K562 (cell line): Measurements from ENCODE around the gene ZNF837. TPM values are rescaled to one million over a fixed set of nuclear protein-coding genes. Genes with fewer than 3 reads are reported as not detected.
A peak's percentile ranks its signal among the peaks of the same experiment; 100 is the strongest.

Source experiments
- ATF6 ChIP-seq: sonication (generic); formaldehyde crosslinking; IDR thresholded peaks from 2 replicates; pipeline ENCODE4 v1.4.0; 2020; ENCODE audit warnings: mild to moderate bottlenecking, missing genetic modification reagents
- BACH1 ChIP-seq: fragments of 200-800 bp; sonication (Bioruptor generic); IDR thresholded peaks from 2 replicates; pipeline ENCODE4 v1.6.1; 2016; ENCODE audit warnings: missing genetic modification characterization, missing compliant biosample characterization
- FOXP4 ChIP-seq: sonication (generic); formaldehyde crosslinking; IDR thresholded peaks from 2 replicates; pipeline ENCODE4 v1.8.0; 2022; ENCODE audit warnings: mild to moderate bottlenecking, missing genetic modification reagents, borderline replicate concordance
- KDM1A ChIP-seq, 2 experiments: fragments of 450-650 bp; IDR thresholded peaks; 2 replicates each; pipeline ENCODE4 v1.6.1; 2016; ENCODE audit warnings: mild to moderate bottlenecking in 2 of 2
- KLF13 ChIP-seq: fragments of 450-650 bp; IDR thresholded peaks from 2 replicates; pipeline ENCODE4 v1.6.1; 2016; ENCODE audit warnings: missing genetic modification characterization, low read depth, mild to moderate bottlenecking, missing compliant biosample characterization, moderate library complexity, borderline replicate concordance
- MTA1 ChIP-seq: fragments of 450-650 bp; IDR thresholded peaks from 2 replicates; pipeline ENCODE4 v1.6.1; 2017; ENCODE audit warnings: borderline replicate concordance
- NR2C1 ChIP-seq, 2 experiments: fragments of 450-650 bp; IDR thresholded peaks; 2 replicates each; pipeline ENCODE4 v1.6.1; 2017; ENCODE audit warnings: mild to moderate bottlenecking in 2 of 2, antibody characterized with exemption in 1 of 2, inconsistent platforms in 1 of 2, missing compliant biosample characterization in 1 of 2, missing genetic modification characterization in 1 of 2
- PHF8 ChIP-seq: fragments of 200-600 bp; sonication (generic); IDR thresholded peaks from 2 replicates; pipeline ENCODE4 v1.6.1; 2012; ENCODE audit warnings: mixed run types, mild to moderate bottlenecking, inconsistent platforms, low read length, moderate library complexity, borderline replicate concordance
- POLR3A ChIP-seq: IDR thresholded peaks from 2 replicates; pipeline ENCODE4 v1.6.1; 2011; ENCODE audit warnings: borderline replicate concordance, mild to moderate bottlenecking, moderate library complexity; ENCODE audit not compliant: insufficient read length, insufficient read depth; ENCODE audit errors: extremely low read depth
- RBM14 ChIP-seq: fragments of 200-400 bp; formaldehyde crosslinking; IDR thresholded peaks from 2 replicates; pipeline ENCODE4 v1.6.1; 2018; ENCODE audit warnings: low read depth, mild to moderate bottlenecking, low read length, moderate library complexity, borderline replicate concordance; ENCODE audit not compliant: insufficient read depth
- SREBF1 ChIP-seq: fragments of 150-350 bp; IDR thresholded peaks from 2 replicates; pipeline ENCODE4 v1.6.1; 2014; ENCODE audit warnings: antibody characterized with exemption, low read depth, low read length, borderline replicate concordance
- THRB ChIP-seq: fragments of 450-650 bp; formaldehyde crosslinking; conservative IDR thresholded peaks from 2 replicates; pipeline ENCODE4 v1.4.0; 2022; ENCODE audit warnings: mild to moderate bottlenecking, missing genetic modification characterization
- ZC3H4 ChIP-seq: sonication (generic); formaldehyde crosslinking; IDR thresholded peaks from 2 replicates; pipeline ENCODE4 v1.9.0; 2021; ENCODE audit warnings: missing genetic modification reagents, borderline replicate concordance
- ZFP30 ChIP-seq: fragments of 250-450 bp; sonication (Bioruptor Pico); IDR thresholded peaks from 2 replicates; pipeline ENCODE4 v1.8.0; 2022; ENCODE audit warnings: moderate library complexity, mild to moderate bottlenecking, inconsistent platforms, borderline replicate concordance
- ZFP36 ChIP-seq: fragments of 150-350 bp; IDR thresholded peaks from 2 replicates; pipeline ENCODE4 v1.6.1; 2018; ENCODE audit warnings: low read length, low read depth; ENCODE audit not compliant: partially characterized antibody
- ZNF140 ChIP-seq: fragments of 250-450 bp; sonication (Bioruptor Pico); IDR thresholded peaks from 2 replicates; pipeline ENCODE4 v1.8.0; 2021; ENCODE audit warnings: moderate library complexity, mild to moderate bottlenecking, inconsistent platforms
- ZNF239 ChIP-seq: fragments of 250-450 bp; sonication (Bioruptor Pico); IDR thresholded peaks from 2 replicates; pipeline ENCODE4 v1.4.0; 2020; ENCODE audit warnings: mild to moderate bottlenecking
- ZNF398 ChIP-seq: fragments of 250-450 bp; sonication (Bioruptor Pico); IDR thresholded peaks from 2 replicates; pipeline ENCODE4 v1.8.0; 2021; ENCODE audit warnings: moderate library complexity, mild to moderate bottlenecking, inconsistent platforms
- polyA plus RNA-seq, 8 experiments: library from polyadenylated mRNA; depleted of rRNA in 4 of 8; stranded (reverse) in 5 of 8; unstranded in 3 of 8; fragments of >200 nt; fragmentation: Nextera tagmentation in 2 of 8; fragmentation: Illumina TruSeq in 1 of 8; extraction: Ambion mirVana in 2 of 8; extraction: Trizol in 1 of 8; gene quantifications; 2 replicates each; pipeline versions ENCODE4 v1.2.1 to v1.2.3, GENCODE V29; 2011 to 2014; ENCODE audit warnings: inconsistent platforms in 1 of 8, missing spikeins in 1 of 8
- total RNA-seq, 7 experiments: library from RNA; depleted of rRNA in 6 of 7; stranded (reverse); fragments of >200 nt in 6 of 7; fragmentation: Illumina TruSeq in 2 of 7; extraction: Trizol in 2 of 7; gene quantifications; 2 replicates each; pipeline versions ENCODE4 v1.2.1 to v1.2.3, GENCODE V29; 2011 to 2021; ENCODE audit warnings: low replicate concordance in 1 of 7

Gene ZNF837
- total and polyA plus RNA-seq, 9 of the 15 experiments (the other 6 are each of a cell fraction or from before 2014, with no cell fraction given), result 0.11 to 2.1 (median 0.57) TPM; not detected in 4

- TF ChIP-seq PHF8 (peak; percentile 93), THRB (no peak), ZC3H4 (no peak), FOXP4 (CRISPR knock-in tag) (peak; percentile 30; the same call in 1 of the 2 replicates), KDM1A (IDR thresholded peaks at IDR 0.05) (no peak; a peak in 1 of 4 replicates), KLF13 (tag) (peak; percentile 59; the same call in 1 of the 2 replicates), MTA1 (peak; percentile 90), ZNF398 (no peak), POLR3A (no peak), BACH1 (peak; percentile 63; the same call in 1 of the 2 replicates), ZFP30 (CRISPR knock-in tag) (no peak), ZNF140 (CRISPR knock-in tag) (no peak), RBM14 (no peak), ZNF239 (CRISPR knock-in tag) (no peak; the same call in none of the 2 replicates), NR2C1 (IDR thresholded peaks at IDR 0.05) (peak; percentile 82), NR2C1 (tag; IDR thresholded peaks at IDR 0.05) (peak; percentile 86), ATF6 (CRISPR knock-in tag) (peak; percentile 75; the same call in 1 of the 2 replicates), ZFP36 (no peak), SREBF1 (peak; percentile 56; the same call in 1 of the 2 replicates)
Measured at GRCh38 chr19:58326914-58327726, 53.7 kb downstream of the ZNF837 start, which contains the start of gene ZSCAN22 (continued).
